Hepatocyte (in vitro differentiated cells): ENCODE results near the gene KPNA4. TPM values are rescaled to one million over a fixed set of nuclear protein-coding genes. Genes with fewer than 3 reads are reported as not detected.
A peak's percentile ranks its signal among the peaks of the same experiment; 100 is the strongest.

Source experiments
- DNase-seq: peaks from one replicate; pipeline ENCODE4 v3.0.0-alpha.2; 2016; ENCODE audit warnings: low spot score
- H2AFZ ChIP-seq: fragments of 200-600 bp; sonication (generic); 2 replicates; pipeline ENCODE4 v1.6.0; 2016; ENCODE audit warnings: antibody characterized with exemption, mild to moderate bottlenecking
- H3K27ac ChIP-seq: fragments of 200-600 bp; sonication (generic); 2 replicates; pipeline ENCODE4 v1.5.1; 2016; ENCODE audit warnings: mild to moderate bottlenecking
- H3K27me3 ChIP-seq: fragments of 200-600 bp; sonication (generic); 2 replicates; pipeline ENCODE4 v1.6.1; 2016
- H3K36me3 ChIP-seq: fragments of 200-600 bp; sonication (generic); replicated peaks from 2 replicates; pipeline ENCODE4 v1.5.1; 2016; ENCODE audit warnings: low read depth; ENCODE audit not compliant: insufficient read depth
- H3K4me1 ChIP-seq: fragments of 200-600 bp; sonication (generic); 2 replicates; pipeline ENCODE4 v1.5.1; 2016; ENCODE audit warnings: mild to moderate bottlenecking, moderate library complexity; ENCODE audit not compliant: insufficient read depth
- H3K4me2 ChIP-seq: fragments of 200-600 bp; sonication (generic); 2 replicates; pipeline ENCODE4 v1.6.0; 2016
- H3K4me3 ChIP-seq: fragments of 200-600 bp; sonication (generic); 2 replicates; pipeline ENCODE4 v1.5.1; 2016; ENCODE audit warnings: mild to moderate bottlenecking
- H3K79me2 ChIP-seq: fragments of 200-600 bp; sonication (generic); 2 replicates; pipeline ENCODE4 v1.6.0; 2017; ENCODE audit warnings: mild to moderate bottlenecking
- H3K9me2 ChIP-seq: fragments of 200-600 bp; sonication (generic); replicated peaks from 2 replicates; pipeline ENCODE4 v1.6.0; 2017; ENCODE audit warnings: mild to moderate bottlenecking; ENCODE audit not compliant: insufficient read depth
- H3K9me3 ChIP-seq: fragments of 200-600 bp; sonication (generic); 2 replicates; pipeline ENCODE4 v1.5.1; 2016; ENCODE audit warnings: low read depth, mild to moderate bottlenecking
- H4K20me1 ChIP-seq: fragments of 200-600 bp; sonication (generic); 2 replicates; pipeline ENCODE4 v1.6.0; 2016; ENCODE audit warnings: mild to moderate bottlenecking; ENCODE audit not compliant: insufficient read depth, poor library complexity, severe bottlenecking
- EZH2 ChIP-seq: fragments of 200-600 bp; sonication (generic); IDR thresholded peaks from 2 replicates; pipeline ENCODE4 v1.6.1; 2016; ENCODE audit warnings: antibody characterized with exemption, mild to moderate bottlenecking, borderline replicate concordance
- EZH2phosphoT487 ChIP-seq: fragments of 200-600 bp; sonication (generic); IDR thresholded peaks from one replicate; pipeline ENCODE4 v1.6.1; 2018; ENCODE audit warnings: antibody characterized with exemption, mild to moderate bottlenecking, low read depth, moderate library complexity; ENCODE audit not compliant: unreplicated experiment, severe bottlenecking
- WGBS: methylation state at CpG from one replicate; pipeline ENCODE4 v1.1.6; 2016; ENCODE audit warnings: low lambda C conversion rate; ENCODE audit errors: missing lambda C conversion rate; 5-methylcytosine and 5-hydroxymethylcytosine counted together
- polyA plus RNA-seq: library from polyadenylated mRNA; unstranded; fragments of >200 nt; fragmentation: Nextera tagmentation; extraction: Ambion mirVana; gene quantifications from 2 replicates; pipeline ENCODE4 v1.2.1, GENCODE V29; 2016
- total RNA-seq: library from RNA; depleted of rRNA; stranded (reverse); fragments of >200 nt; gene quantifications from 2 replicates; pipeline ENCODE4 v1.2.3, GENCODE V29; 2014
- TF ChIP-seq, protein P1 (sequence below): fragments of 200-600 bp; sonication (generic); IDR thresholded peaks from 2 replicates; pipeline ENCODE4 v1.5.1; 2016; ENCODE audit warnings: antibody characterized with exemption, mild to moderate bottlenecking; ENCODE audit not compliant: poor library complexity

Gene KPNA4
- total and polyA plus RNA-seq, 2 experiments from 2014 or later, result 13.0 to 26.6 TPM

GRCh38 chr3:160478338-160478737, 87.0 kb downstream of the KPNA4 start:
- DNase-seq, result peak; percentile 16
- Histone ChIP-seq H3K4me3 (no peak overlapping the region), H2AFZ (no peak overlapping the region), H3K27me3 (no peaks in the 10 kb centered on the region), H3K4me1 (no peaks in the 10 kb centered on the region), H3K36me3 (no peaks in the 10 kb centered on the region), H3K9me2 (no peaks in the 10 kb centered on the region), H4K20me1 (no peaks in the 10 kb centered on the region), H3K4me2 (no peak overlapping the region), H3K27ac (no peak overlapping the region), H3K9me3 (no peaks in the 10 kb centered on the region), H3K79me2 (no peaks in the 10 kb centered on the region)
- TF ChIP-seq EZH2 (no peak), EZH2phosphoT487 (no peak)
- TF ChIP-seq, protein P1, sequence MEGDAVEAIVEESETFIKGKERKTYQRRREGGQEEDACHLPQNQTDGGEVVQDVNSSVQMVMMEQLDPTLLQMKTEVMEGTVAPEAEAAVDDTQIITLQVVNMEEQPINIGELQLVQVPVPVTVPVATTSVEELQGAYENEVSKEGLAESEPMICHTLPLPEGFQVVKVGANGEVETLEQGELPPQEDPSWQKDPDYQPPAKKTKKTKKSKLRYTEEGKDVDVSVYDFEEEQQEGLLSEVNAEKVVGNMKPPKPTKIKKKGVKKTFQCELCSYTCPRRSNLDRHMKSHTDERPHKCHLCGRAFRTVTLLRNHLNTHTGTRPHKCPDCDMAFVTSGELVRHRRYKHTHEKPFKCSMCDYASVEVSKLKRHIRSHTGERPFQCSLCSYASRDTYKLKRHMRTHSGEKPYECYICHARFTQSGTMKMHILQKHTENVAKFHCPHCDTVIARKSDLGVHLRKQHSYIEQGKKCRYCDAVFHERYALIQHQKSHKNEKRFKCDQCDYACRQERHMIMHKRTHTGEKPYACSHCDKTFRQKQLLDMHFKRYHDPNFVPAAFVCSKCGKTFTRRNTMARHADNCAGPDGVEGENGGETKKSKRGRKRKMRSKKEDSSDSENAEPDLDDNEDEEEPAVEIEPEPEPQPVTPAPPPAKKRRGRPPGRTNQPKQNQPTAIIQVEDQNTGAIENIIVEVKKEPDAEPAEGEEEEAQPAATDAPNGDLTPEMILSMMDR, result no peak
- WGBS, result 69% methylated on average over 5 of the region's 5 CpGs

- TF ChIP-seq, protein P1, result no peak
- TF ChIP-seq EZH2phosphoT487, result no peak
- TF ChIP-seq EZH2, result no peak
- Histone ChIP-seq H4K20me1 (no peaks in the 10 kb centered on the region), H3K4me2 (no peak overlapping the region), H2AFZ (no peak overlapping the region), H3K4me3 (no peak overlapping the region), H3K9me3 (no peaks in the 10 kb centered on the region), H3K27ac (no peak overlapping the region), H3K27me3 (no peaks in the 10 kb centered on the region), H3K79me2 (no peaks in the 10 kb centered on the region), H3K9me2 (no peaks in the 10 kb centered on the region), H3K36me3 (no peaks in the 10 kb centered on the region), H3K4me1 (no peaks in the 10 kb centered on the region)
- WGBS, result 29% methylated on average over 5 of the region's 5 CpGs
- no peak for DNase-seq
These were observed 87.6 kb downstream of the KPNA4 start for GRCh38 chr3:160477750-160478149.

GRCh38 chr3:160475884-160476283, 89.5 kb downstream of the KPNA4 start:
- H3K4me1 ChIP-seq, result no peaks in the 10 kb centered on the region
- H3K27ac ChIP-seq, result no peak overlapping the region
- H3K4me2 ChIP-seq, result no peak overlapping the region
- no peaks in the 10 kb centered on the region for H3K27me3 ChIP-seq
- TF ChIP-seq EZH2 (no peak), EZH2phosphoT487 (no peak)
- TF ChIP-seq, protein P1, result no peak
- H3K36me3 ChIP-seq, result no peaks in the 10 kb centered on the region
- no peaks in the 10 kb centered on the region for H3K9me3 ChIP-seq
- H3K79me2 ChIP-seq, result no peaks in the 10 kb centered on the region
- DNase-seq, result no peak
- no peaks in the 10 kb centered on the region for H3K9me2 ChIP-seq
- no peaks in the 10 kb centered on the region for H4K20me1 ChIP-seq
- H3K4me3 ChIP-seq, result no peak overlapping the region
- 100% methylated on average over 2 of the region's 2 CpGs for WGBS
- H2AFZ ChIP-seq, result no peak overlapping the region

DNA sequence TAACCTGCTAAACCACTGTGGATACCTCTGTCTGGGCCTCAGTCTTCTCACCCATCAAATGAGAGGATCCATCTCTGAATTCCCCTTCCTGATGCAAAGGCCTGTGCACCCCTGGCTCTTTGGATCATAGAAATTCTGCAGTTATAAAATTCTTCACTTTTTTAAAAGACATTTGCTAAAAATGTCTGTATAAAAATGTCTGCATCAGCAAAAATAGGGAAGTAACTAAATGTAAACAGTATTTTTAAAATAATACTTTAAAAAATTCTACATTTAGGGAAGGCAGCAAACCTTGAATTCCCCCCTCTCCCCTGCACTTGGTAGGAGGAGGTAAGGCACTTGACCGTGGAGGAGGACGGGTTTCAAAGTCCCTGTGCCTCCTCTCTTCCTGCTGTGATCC, 90.2 kb downstream of the KPNA4 start:
- Histone ChIP-seq H3K4me2 (no peak overlapping the region), H2AFZ (no peak overlapping the region), H3K9me2 (no peaks in the 10 kb centered on the region), H3K79me2 (no peaks in the 10 kb centered on the region), H3K4me3 (no peak overlapping the region), H3K36me3 (no peaks in the 10 kb centered on the region), H3K9me3 (no peaks in the 10 kb centered on the region), H3K27me3 (no peaks in the 10 kb centered on the region), H4K20me1 (no peaks in the 10 kb centered on the region), H3K4me1 (no peaks in the 10 kb centered on the region), H3K27ac (no peak overlapping the region)
- DNase-seq, result no peak
- TF ChIP-seq, protein P1, result no peak
- TF ChIP-seq EZH2 (no peak), EZH2phosphoT487 (no peak)
- WGBS, result 93% methylated on average over 2 of the region's 2 CpGs
